ENCODE results near the gene ACBD3. TPM values are rescaled to one million over a fixed set of nuclear protein-coding genes. Genes with fewer than 3 reads are reported as not detected.

ACBD3 gene
- total and polyA plus RNA-seq, 7 experiments from 2014 or later: 15.4 to 29.9 (median 24.4) TPM

- ChIA-PET CTCF (interaction anchor here (0.7 kb wide), 1 partner anchor 10 kb away, joined by 3 read pairs; no protein-coding TSS in a partner anchor), POLR2A (interaction anchor here (0.5 to 1.0 kb wide), 4 partner anchors 9 to 409 kb away, joined by 3 to 5 read pairs (median 3); partner anchors contain the start of gene SDE2)
Observed at GRCh38 chr1:226187380-226187779, 839 bp upstream of the ACBD3 start.

GRCh38 chr1:226187019-226187322 lies 430 bp upstream of the ACBD3 start:
- peak overlapping the region; percentile 81 to 96 (median 91) for H3K27ac Mint-ChIP-seq
- no peaks in the 10 kb centered on the region for H3K27me3 Mint-ChIP-seq
- intact Hi-C loops (cut with micrococcal nuclease): loop anchor here (2.0 to 10.0 kb wide), 8 partner anchors 62 to 760 kb away; partner anchors contain the start of genes LBR (in 1 of the 2), LIN9 (in 1 of the 2), PARP1 (in 1 of the 2) and PYCR2 (in 1 of the 2)
- peak overlapping the region; percentile 83 to 96 (median 92) for H3K4me3 Mint-ChIP-seq
- no peak for DNase-seq
- no peaks in the 10 kb centered on the region for H3K9me3 ChIP-seq (ENCODE audit: control insufficient read depth in 2 of 3, low read length in 3 of 3)
- ATAC-seq: no peak
- H3K36me3 ChIP-seq (ENCODE audit: control insufficient read depth in 2 of 3, insufficient read depth in 3 of 3, low read length in 3 of 3): no peaks in the 10 kb centered on the region
- peak overlapping the region; percentile 97 for H3K4me3 ChIP-seq (ENCODE audit: low read length)
- no peaks in the 10 kb centered on the region for H3K9me3 Mint-ChIP-seq
- H3K36me3 Mint-ChIP-seq: peaks cover 0 to 7% (median 6%) of the 10 kb centered on the region in 5 donors
- ChIA-PET POLR2A (interaction anchor here (0.5 to 1.6 kb wide), 6 partner anchors 10 to 409 kb away, joined by 3 to 5 read pairs (median 4); partner anchors contain the start of gene SDE2), CTCF (interaction anchor here (0.7 kb wide), 1 partner anchor 10 kb away, joined by 3 read pairs; no protein-coding TSS in a partner anchor)
- no peaks in the 10 kb centered on the region for H3K27me3 ChIP-seq (ENCODE audit: control insufficient read depth in 2 of 2, insufficient read depth in 2 of 2, low read length in 2 of 2)
- peaks cover 23 to 25% of the 10 kb centered on the region in 2 donors for H3K4me1 ChIP-seq (ENCODE audit: control insufficient read depth in 2 of 2, insufficient read depth in 2 of 2, low read length in 2 of 2)
- H3K27ac ChIP-seq (ENCODE audit: low read depth, low read length): peak overlapping the region; percentile 84
- peaks cover 24 to 38% (median 30%) of the 10 kb centered on the region in 7 donors for H3K4me1 Mint-ChIP-seq

More at GRCh38 chr1:226187380-226187779, 839 bp upstream of the ACBD3 start:
- intact Hi-C loops (cut with micrococcal nuclease): loop anchor here (2.0 to 10.0 kb wide), 8 partner anchors 63 to 760 kb away; partner anchors contain the start of genes LBR (in 1 of the 2), LIN9 (in 1 of the 2), PARP1 (in 1 of the 2) and PYCR2 (in 1 of the 2)
- Histone ChIP-seq H3K4me3 (ENCODE audit: low read length) (peak overlapping the region; percentile 97), H3K9me3 (ENCODE audit: control insufficient read depth in 2 of 3, low read length in 3 of 3) (no peaks in the 10 kb centered on the region), H3K36me3 (ENCODE audit: control insufficient read depth in 2 of 3, insufficient read depth in 3 of 3, low read length in 3 of 3) (no peaks in the 10 kb centered on the region), H3K27ac (ENCODE audit: low read depth, low read length) (peak overlapping the region; percentile 84), H3K4me1 (ENCODE audit: control insufficient read depth in 2 of 2, insufficient read depth in 2 of 2, low read length in 2 of 2) (peaks cover 22 to 25% of the 10 kb centered on the region in 2 donors), H3K27me3 (ENCODE audit: control insufficient read depth in 2 of 2, insufficient read depth in 2 of 2, low read length in 2 of 2) (no peaks in the 10 kb centered on the region)
- Mint-ChIP-seq H3K27me3 (no peaks in the 10 kb centered on the region), H3K9me3 (no peaks in the 10 kb centered on the region), H3K27ac (peak overlapping the region in 8 of 9 donors; percentile 81 to 96 (median 92)), H3K4me1 (peaks cover 21 to 34% (median 26%) of the 10 kb centered on the region in 7 donors), H3K4me3 (peak overlapping the region; percentile 83 to 96 (median 92)), H3K36me3 (peaks cover 0 to 7% (median 6%) of the 10 kb centered on the region in 5 donors)
- DNase-seq (peak in 1 of 9 donors; percentile 1), ATAC-seq (no peak)

- DNase-seq (no peak), ATAC-seq (no peak)
- no peaks in the 10 kb centered on the region for H3K9me3 Mint-ChIP-seq
- H3K36me3 Mint-ChIP-seq: peaks cover 0 to 11% (median 9%) of the 10 kb centered on the region in 5 donors
- Histone ChIP-seq H3K36me3 (ENCODE audit: control insufficient read depth in 2 of 3, insufficient read depth in 3 of 3, low read length in 3 of 3) (no peaks in the 10 kb centered on the region), H3K27me3 (ENCODE audit: control insufficient read depth in 2 of 2, insufficient read depth in 2 of 2, low read length in 2 of 2) (no peaks in the 10 kb centered on the region), H3K27ac (ENCODE audit: low read depth, low read length) (peak overlapping the region; percentile 84), H3K9me3 (ENCODE audit: control insufficient read depth in 2 of 3, low read length in 3 of 3) (no peaks in the 10 kb centered on the region), H3K4me3 (ENCODE audit: low read length) (peak overlapping the region; percentile 97), H3K4me1 (ENCODE audit: control insufficient read depth in 2 of 2, insufficient read depth in 2 of 2, low read length in 2 of 2) (peaks cover 23 to 33% of the 10 kb centered on the region in 2 donors)
- H3K4me1 Mint-ChIP-seq: peaks cover 30 to 54% (median 44%) of the 10 kb centered on the region in 7 donors
- ChIA-PET POLR2A (interaction anchor here (0.7 to 1.6 kb wide), 11 partner anchors 12 to 186 kb away, joined by 3 to 5 read pairs (median 4); partner anchors contain the start of gene SDE2), CTCF (interaction anchor here (0.7 to 2.2 kb wide), 4 partner anchors 12 to 711 kb away, joined by 3 to 5 read pairs (median 4); no protein-coding TSS in a partner anchor)
- peak overlapping the region; percentile 88 to 98 (median 94) for H3K27ac Mint-ChIP-seq
- intact Hi-C loops (cut with micrococcal nuclease): loop anchor here (1.0 to 10.0 kb wide), 15 partner anchors 12 to 758 kb away; partner anchors contain the start of genes PARP1 (in 2 of the 2), SDE2 (in 2 of the 2), LBR (in 1 of the 2) and LIN9 (in 1 of the 2)
- H3K27me3 Mint-ChIP-seq: no peaks in the 10 kb centered on the region
- peak overlapping the region; percentile 91 to 99 (median 94) for H3K4me3 Mint-ChIP-seq
Observed at GRCh38 chr1:226185141-226186036, 1.2 kb downstream of the ACBD3 start.

GRCh38 chr1:226181996-226182714 lies 4.4 kb downstream of the ACBD3 start:
- intact Hi-C loops (cut with micrococcal nuclease): loop anchor here in 1 of 2 donors (10.0 kb wide), 1 partner anchor 223 kb away; the partner anchor contains the start of gene PARP1

GRCh38 chr1:226176870-226177269 lies 9.7 kb downstream of the ACBD3 start:
- no peak overlapping the region for H3K4me3 Mint-ChIP-seq
- ATAC-seq: no peak
- peaks cover 0 to 24% (median 12%) of the 10 kb centered on the region in 5 donors for H3K36me3 Mint-ChIP-seq
- Histone ChIP-seq H3K9me3 (ENCODE audit: control insufficient read depth in 2 of 3, low read length in 3 of 3) (no peaks in the 10 kb centered on the region), H3K27me3 (ENCODE audit: control insufficient read depth in 2 of 2, insufficient read depth in 2 of 2, low read length in 2 of 2) (no peaks in the 10 kb centered on the region), H3K27ac (ENCODE audit: low read depth, low read length) (no peak overlapping the region), H3K4me1 (ENCODE audit: control insufficient read depth in 2 of 2, insufficient read depth in 2 of 2, low read length in 2 of 2) (peaks cover 0 to 17% of the 10 kb centered on the region in 2 donors), H3K36me3 (ENCODE audit: control insufficient read depth in 2 of 3, insufficient read depth in 3 of 3, low read length in 3 of 3) (no peaks in the 10 kb centered on the region), H3K4me3 (ENCODE audit: low read length) (no peak overlapping the region)
- H3K4me1 Mint-ChIP-seq: peaks cover 25 to 63% (median 49%) of the 10 kb centered on the region in 7 donors
- H3K9me3 Mint-ChIP-seq: peaks cover 0 to 1% (median 0%) of the 10 kb centered on the region in 11 donors
- ChIA-PET CTCF (no interaction called here), POLR2A (no interaction called here)
- intact Hi-C loops (cut with micrococcal nuclease): no loop called here
- no peaks in the 10 kb centered on the region for H3K27me3 Mint-ChIP-seq
- H3K27ac Mint-ChIP-seq: no peak overlapping the region
- no peak for DNase-seq

More at GRCh38 chr1:226181996-226182714, 4.4 kb downstream of the ACBD3 start:
- H3K36me3 Mint-ChIP-seq: peaks cover 0 to 24% (median 19%) of the 10 kb centered on the region in 5 donors
- H3K4me1 Mint-ChIP-seq: peaks cover 48 to 76% (median 64%) of the 10 kb centered on the region in 7 donors
- peaks cover 0 to 1% (median 0%) of the 10 kb centered on the region in 11 donors for H3K9me3 Mint-ChIP-seq
- no peaks in the 10 kb centered on the region for H3K27me3 ChIP-seq (ENCODE audit: control insufficient read depth in 2 of 2, insufficient read depth in 2 of 2, low read length in 2 of 2)
- DNase-seq: no peak
- no peak overlapping the region for H3K4me3 ChIP-seq (ENCODE audit: low read length)
- H3K27ac ChIP-seq (ENCODE audit: low read depth, low read length): no peak overlapping the region
- ChIA-PET CTCF (interaction anchor here (0.6 to 2.9 kb wide), 3 partner anchors 11 to 120 kb away, joined by 3 to 8 read pairs (median 5); partner anchors contain the start of gene H3-3A), POLR2A (no interaction called here)
- H3K27ac Mint-ChIP-seq: peak overlapping the region in 2 of 9 donors; percentile 53 to 59
- peak overlapping the region in 8 of 10 donors; percentile 20 to 77 (median 49) for H3K4me3 Mint-ChIP-seq
- H3K4me1 ChIP-seq (ENCODE audit: control insufficient read depth in 2 of 2, insufficient read depth in 2 of 2, low read length in 2 of 2): peaks cover 21 to 40% of the 10 kb centered on the region in 2 donors
- no peaks in the 10 kb centered on the region for H3K27me3 Mint-ChIP-seq
- H3K36me3 ChIP-seq (ENCODE audit: control insufficient read depth in 2 of 3, insufficient read depth in 3 of 3, low read length in 3 of 3): no peaks in the 10 kb centered on the region
- peak; percentile 17 for ATAC-seq
- no peaks in the 10 kb centered on the region for H3K9me3 ChIP-seq (ENCODE audit: control insufficient read depth in 2 of 3, low read length in 3 of 3)

Measured in naive thymus-derived CD4-positive, alpha-beta T cell (primary cell).